ENCODE data around the gene PRRC2A.

The PRRC2A gene

DNA sequence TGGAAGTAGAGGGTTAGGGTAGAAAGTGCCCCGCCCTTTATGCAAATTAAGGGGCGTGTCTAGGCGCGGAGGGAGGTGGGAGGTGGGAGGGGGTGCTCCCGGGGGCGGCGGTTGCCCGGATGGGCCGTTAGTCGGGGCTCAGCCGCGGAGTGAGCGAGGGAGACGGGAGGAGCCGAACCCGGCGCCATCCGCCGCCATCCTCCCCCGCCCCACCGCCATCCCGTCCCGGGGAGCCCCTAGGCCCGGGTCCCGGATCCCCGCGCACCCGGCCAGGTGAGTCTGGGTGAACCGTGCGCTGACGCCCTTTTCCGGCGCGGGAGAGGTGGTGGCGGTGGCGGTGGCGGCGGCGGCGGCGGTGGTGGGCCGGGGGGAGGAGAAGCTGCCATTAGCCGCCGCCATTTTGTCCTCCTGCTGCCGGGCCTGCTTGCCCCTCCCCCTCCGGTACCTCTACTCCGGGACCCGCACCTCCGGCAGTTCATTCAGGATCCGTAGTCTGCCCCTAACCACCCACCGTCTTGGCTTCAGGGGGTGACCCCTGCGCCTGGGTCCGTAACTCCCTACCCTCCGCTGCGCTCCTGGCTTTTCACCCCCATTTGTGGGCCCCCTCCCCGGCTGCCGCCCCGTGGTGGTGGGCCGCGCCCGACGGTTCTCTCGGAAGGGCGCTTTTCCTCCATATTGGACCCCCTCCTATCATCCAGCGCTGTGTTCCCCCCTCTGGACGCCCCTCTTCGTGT lies at the start of gene PRRC2A:
TSS of gene PRRC2A (plus strand) at position 130 of the 734 bp plus-strand sequence. CDS start 2,075 bp downstream, outside the sequence.
- DNase-seq, result peak; percentile 79

DNA sequence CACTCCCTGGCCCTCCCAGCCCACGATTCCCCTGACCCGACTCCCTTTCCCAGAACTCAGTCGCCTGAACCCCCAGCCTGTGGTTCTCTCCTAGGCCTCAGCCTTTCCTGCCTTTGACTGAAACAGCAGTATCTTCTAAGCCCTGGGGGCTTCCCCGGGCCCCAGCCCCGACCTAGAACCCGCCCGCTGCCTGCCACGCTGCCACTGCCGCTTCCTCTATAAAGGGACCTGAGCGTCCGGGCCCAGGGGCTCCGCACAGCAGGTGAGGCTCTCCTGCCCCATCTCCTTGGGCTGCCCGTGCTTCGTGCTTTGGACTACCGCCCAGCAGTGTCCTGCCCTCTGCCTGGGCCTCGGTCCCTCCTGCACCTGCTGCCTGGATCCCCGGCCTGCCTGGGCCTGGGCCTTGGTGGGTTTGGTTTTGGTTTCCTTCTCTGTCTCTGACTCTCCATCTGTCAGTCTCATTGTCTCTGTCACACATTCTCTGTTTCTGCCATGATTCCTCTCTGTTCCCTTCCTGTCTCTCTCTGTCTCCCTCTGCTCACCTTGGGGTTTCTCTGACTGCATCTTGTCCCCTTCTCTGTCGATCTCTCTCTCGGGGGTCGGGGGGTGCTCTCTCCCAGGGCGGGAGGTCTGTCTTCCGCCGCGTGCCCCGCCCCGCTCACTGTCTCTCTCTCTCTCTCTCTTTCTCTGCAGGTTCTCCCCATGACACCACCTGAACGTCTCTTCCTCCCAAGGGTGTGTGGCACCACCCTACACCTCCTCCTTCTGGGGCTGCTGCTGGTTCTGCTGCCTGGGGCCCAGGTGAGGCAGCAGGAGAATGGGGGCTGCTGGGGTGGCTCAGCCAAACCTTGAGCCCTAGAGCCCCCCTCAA lies 48.2 kb upstream of the PRRC2A start, which contains the start of gene LTA:
TSS of gene LTA (plus strand) at position 249 of the 871 bp plus-strand sequence. CDS start at position 703, 454 bp downstream.
- DNase-seq, result no peak

DNA sequence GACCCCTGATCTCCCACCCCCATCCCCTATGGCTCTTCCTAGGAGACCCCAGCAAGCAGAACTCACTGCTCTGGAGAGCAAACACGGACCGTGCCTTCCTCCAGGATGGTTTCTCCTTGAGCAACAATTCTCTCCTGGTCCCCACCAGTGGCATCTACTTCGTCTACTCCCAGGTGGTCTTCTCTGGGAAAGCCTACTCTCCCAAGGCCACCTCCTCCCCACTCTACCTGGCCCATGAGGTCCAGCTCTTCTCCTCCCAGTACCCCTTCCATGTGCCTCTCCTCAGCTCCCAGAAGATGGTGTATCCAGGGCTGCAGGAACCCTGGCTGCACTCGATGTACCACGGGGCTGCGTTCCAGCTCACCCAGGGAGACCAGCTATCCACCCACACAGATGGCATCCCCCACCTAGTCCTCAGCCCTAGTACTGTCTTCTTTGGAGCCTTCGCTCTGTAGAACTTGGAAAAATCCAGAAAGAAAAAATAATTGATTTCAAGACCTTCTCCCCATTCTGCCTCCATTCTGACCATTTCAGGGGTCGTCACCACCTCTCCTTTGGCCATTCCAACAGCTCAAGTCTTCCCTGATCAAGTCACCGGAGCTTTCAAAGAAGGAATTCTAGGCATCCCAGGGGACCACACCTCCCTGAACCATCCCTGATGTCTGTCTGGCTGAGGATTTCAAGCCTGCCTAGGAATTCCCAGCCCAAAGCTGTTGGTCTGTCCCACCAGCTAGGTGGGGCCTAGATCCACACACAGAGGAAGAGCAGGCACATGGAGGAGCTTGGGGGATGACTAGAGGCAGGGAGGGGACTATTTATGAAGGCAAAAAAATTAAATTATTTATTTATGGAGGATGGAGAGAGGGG lies 47.0 kb upstream of the PRRC2A start:
- no peak for DNase-seq

DNA sequence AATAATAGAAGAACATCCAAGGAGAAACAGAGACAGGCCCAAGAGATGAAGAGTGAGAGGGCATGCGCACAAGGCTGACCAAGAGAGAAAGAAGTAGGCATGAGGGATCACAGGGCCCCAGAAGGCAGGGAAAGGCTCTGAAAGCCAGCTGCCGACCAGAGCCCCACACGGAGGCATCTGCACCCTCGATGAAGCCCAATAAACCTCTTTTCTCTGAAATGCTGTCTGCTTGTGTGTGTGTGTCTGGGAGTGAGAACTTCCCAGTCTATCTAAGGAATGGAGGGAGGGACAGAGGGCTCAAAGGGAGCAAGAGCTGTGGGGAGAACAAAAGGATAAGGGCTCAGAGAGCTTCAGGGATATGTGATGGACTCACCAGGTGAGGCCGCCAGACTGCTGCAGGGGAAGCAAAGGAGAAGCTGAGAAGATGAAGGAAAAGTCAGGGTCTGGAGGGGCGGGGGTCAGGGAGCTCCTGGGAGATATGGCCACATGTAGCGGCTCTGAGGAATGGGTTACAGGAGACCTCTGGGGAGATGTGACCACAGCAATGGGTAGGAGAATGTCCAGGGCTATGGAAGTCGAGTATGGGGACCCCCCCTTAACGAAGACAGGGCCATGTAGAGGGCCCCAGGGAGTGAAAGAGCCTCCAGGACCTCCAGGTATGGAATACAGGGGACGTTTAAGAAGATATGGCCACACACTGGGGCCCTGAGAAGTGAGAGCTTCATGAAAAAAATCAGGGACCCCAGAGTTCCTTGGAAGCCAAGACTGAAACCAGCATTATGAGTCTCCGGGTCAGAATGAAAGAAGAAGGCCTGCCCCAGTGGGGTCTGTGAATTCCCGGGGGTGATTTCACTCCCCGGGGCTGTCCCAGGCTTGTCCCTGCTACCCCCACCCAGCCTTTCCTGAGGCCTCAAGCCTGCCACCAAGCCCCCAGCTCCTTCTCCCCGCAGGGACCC lies 46.1 kb upstream of the PRRC2A start:
- DNase-seq, result no peak

DNA sequence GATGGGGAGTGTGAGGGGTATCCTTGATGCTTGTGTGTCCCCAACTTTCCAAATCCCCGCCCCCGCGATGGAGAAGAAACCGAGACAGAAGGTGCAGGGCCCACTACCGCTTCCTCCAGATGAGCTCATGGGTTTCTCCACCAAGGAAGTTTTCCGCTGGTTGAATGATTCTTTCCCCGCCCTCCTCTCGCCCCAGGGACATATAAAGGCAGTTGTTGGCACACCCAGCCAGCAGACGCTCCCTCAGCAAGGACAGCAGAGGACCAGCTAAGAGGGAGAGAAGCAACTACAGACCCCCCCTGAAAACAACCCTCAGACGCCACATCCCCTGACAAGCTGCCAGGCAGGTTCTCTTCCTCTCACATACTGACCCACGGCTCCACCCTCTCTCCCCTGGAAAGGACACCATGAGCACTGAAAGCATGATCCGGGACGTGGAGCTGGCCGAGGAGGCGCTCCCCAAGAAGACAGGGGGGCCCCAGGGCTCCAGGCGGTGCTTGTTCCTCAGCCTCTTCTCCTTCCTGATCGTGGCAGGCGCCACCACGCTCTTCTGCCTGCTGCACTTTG lies 45.1 kb upstream of the PRRC2A start, which contains the start of gene TNF:
TSS of gene TNF (plus strand) at position 231 of the 567 bp plus-strand sequence. CDS start at position 408, 177 bp downstream.
- DNase-seq, result peak; percentile 14

DNA sequence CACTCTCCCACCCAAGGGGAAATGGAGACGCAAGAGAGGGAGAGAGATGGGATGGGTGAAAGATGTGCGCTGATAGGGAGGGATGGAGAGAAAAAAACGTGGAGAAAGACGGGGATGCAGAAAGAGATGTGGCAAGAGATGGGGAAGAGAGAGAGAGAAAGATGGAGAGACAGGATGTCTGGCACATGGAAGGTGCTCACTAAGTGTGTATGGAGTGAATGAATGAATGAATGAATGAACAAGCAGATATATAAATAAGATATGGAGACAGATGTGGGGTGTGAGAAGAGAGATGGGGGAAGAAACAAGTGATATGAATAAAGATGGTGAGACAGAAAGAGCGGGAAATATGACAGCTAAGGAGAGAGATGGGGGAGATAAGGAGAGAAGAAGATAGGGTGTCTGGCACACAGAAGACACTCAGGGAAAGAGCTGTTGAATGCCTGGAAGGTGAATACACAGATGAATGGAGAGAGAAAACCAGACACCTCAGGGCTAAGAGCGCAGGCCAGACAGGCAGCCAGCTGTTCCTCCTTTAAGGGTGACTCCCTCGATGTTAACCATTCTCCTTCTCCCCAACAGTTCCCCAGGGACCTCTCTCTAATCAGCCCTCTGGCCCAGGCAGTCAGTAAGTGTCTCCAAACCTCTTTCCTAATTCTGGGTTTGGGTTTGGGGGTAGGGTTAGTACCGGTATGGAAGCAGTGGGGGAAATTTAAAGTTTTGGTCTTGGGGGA lies 44.4 kb upstream of the PRRC2A start:
- DNase-seq, result no peak

DNA sequence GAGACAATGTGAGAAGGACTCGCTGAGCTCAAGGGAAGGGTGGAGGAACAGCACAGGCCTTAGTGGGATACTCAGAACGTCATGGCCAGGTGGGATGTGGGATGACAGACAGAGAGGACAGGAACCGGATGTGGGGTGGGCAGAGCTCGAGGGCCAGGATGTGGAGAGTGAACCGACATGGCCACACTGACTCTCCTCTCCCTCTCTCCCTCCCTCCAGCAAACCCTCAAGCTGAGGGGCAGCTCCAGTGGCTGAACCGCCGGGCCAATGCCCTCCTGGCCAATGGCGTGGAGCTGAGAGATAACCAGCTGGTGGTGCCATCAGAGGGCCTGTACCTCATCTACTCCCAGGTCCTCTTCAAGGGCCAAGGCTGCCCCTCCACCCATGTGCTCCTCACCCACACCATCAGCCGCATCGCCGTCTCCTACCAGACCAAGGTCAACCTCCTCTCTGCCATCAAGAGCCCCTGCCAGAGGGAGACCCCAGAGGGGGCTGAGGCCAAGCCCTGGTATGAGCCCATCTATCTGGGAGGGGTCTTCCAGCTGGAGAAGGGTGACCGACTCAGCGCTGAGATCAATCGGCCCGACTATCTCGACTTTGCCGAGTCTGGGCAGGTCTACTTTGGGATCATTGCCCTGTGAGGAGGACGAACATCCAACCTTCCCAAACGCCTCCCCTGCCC lies 43.5 kb upstream of the PRRC2A start:
- no peak for DNase-seq

DNA sequence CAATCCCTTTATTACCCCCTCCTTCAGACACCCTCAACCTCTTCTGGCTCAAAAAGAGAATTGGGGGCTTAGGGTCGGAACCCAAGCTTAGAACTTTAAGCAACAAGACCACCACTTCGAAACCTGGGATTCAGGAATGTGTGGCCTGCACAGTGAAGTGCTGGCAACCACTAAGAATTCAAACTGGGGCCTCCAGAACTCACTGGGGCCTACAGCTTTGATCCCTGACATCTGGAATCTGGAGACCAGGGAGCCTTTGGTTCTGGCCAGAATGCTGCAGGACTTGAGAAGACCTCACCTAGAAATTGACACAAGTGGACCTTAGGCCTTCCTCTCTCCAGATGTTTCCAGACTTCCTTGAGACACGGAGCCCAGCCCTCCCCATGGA lies 42.9 kb upstream of the PRRC2A start:
- DNase-seq, result no peak

- no peak for DNase-seq
These were observed 42.1 kb upstream of the PRRC2A start for GRCh38 chr6:31578184-31579118.

- no peak for DNase-seq
These were observed 41.4 kb upstream of the PRRC2A start for GRCh38 chr6:31579119-31579505.

- no peak for DNase-seq
These were observed 40.7 kb upstream of the PRRC2A start for GRCh38 chr6:31579546-31580437.

DNA sequence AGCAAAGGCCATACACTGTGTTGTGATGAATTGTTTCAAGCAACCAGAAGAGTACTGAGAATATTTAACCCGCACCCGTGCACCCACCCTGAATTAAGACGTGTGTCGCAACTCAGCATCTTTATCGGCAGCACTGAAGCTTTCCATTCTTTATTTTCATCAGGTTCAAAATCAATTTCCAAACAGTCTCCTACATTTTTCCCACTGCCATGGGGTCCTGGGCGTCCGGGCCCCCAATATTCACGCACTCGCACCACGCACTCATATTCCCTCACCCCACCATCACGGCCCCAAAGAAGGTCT lies 40.1 kb upstream of the PRRC2A start:
- no peak for DNase-seq

- peak; percentile 62 for DNase-seq
These were observed 39.6 kb upstream of the PRRC2A start for GRCh38 chr6:31580807-31581433.

- DNase-seq, result no peak
These were observed 38.9 kb upstream of the PRRC2A start for GRCh38 chr6:31581434-31582229.

- no peak for DNase-seq
These were observed 38.3 kb upstream of the PRRC2A start, which contains the start of gene LTB for GRCh38 chr6:31582230-31582643. Gene LTB (minus strand): TSS chr6:31582424. CDS start chr6:31582417, 7 bp downstream.

GRCh38 chr6:31585491-31585890 lies 35.0 kb upstream of the PRRC2A start:
- DNase-seq, result no peak

Data from NCI-H1436 (cell line).